Neural progenitor cell (in vitro differentiated cells): ENCODE results near the gene PARVG.

Source experiments
- CTCF ChIP-seq: fragments of 200-600 bp; sonication (generic); IDR thresholded peaks from 2 replicates; pipeline ENCODE4 v1.5.1; 2017; ENCODE audit warnings: antibody characterized with exemption, mild to moderate bottlenecking
- EZH2 ChIP-seq: fragments of 200-600 bp; sonication (generic); IDR thresholded peaks from 2 replicates; pipeline ENCODE4 v1.6.1; 2017; ENCODE audit warnings: antibody characterized with exemption, mild to moderate bottlenecking, moderate library complexity
- EZH2phosphoT487 ChIP-seq: fragments of 200-600 bp; sonication (generic); IDR thresholded peaks from 2 replicates; pipeline ENCODE4 v1.6.1; 2017; ENCODE audit warnings: antibody characterized with exemption

- no peak for TF ChIP-seq CTCF
- no peak for TF ChIP-seq EZH2
- no peak for TF ChIP-seq EZH2phosphoT487
These were observed 7.6 kb upstream of the PARVG start for GRCh38 chr22:44173154-44173553.
